ACC112 (cell line): Measurements from ENCODE around the gene OPRD1.

ENCODE experiments used
- H2AFZ ChIP-seq: fragments of 200-600 bp; sonication (generic); one replicate; pipeline ENCODE4 v1.6.0; 2017; ENCODE audit warnings: antibody characterized with exemption, low read length; ENCODE audit not compliant: unreplicated experiment
- H3K27ac ChIP-seq: fragments of 200-600 bp; sonication (generic); 2 replicates; pipeline ENCODE4 v1.5.1; 2014; ENCODE audit warnings: low read depth, mild to moderate bottlenecking, antibody characterized with exemption, low read length, moderate library complexity
- H3K27me3 ChIP-seq: fragments of 200-600 bp; sonication (generic); 2 replicates; pipeline ENCODE4 v1.6.1; 2014; ENCODE audit warnings: mild to moderate bottlenecking, antibody characterized with exemption, low read length, moderate library complexity, mixed read lengths; ENCODE audit not compliant: insufficient read depth
- H3K36me3 ChIP-seq: fragments of 200-600 bp; sonication (generic); 2 replicates; pipeline ENCODE4 v1.6.1; 2016; ENCODE audit warnings: mild to moderate bottlenecking, antibody characterized with exemption, low read length, moderate library complexity, mixed read lengths; ENCODE audit not compliant: insufficient read depth
- H3K4me1 ChIP-seq: fragments of 200-600 bp; sonication (generic); one replicate; pipeline ENCODE4 v1.6.1; 2016; ENCODE audit warnings: low read length, mixed read lengths; ENCODE audit not compliant: insufficient read depth, unreplicated experiment, control insufficient read depth
- H3K4me3 ChIP-seq: fragments of 200-600 bp; sonication (generic); 2 replicates; pipeline ENCODE4 v1.5.1; 2014; ENCODE audit warnings: mild to moderate bottlenecking, low read depth, low read length
- H3K79me2 ChIP-seq: fragments of 200-600 bp; sonication (generic); one replicate; pipeline ENCODE4 v1.6.0; 2016; ENCODE audit warnings: low read length; ENCODE audit not compliant: control insufficient read depth, unreplicated experiment, insufficient read depth

Gene OPRD1

GRCh38 chr1:28885977-28886730 lies 74.2 kb downstream of the OPRD1 start:
- H3K4me3 ChIP-seq: peak overlapping the region; percentile 89; the same call in 1 of the 2 replicates
- peak overlapping the region; percentile 91 for H2AFZ ChIP-seq
- peaks cover 20% of the 10 kb centered on the region for H3K4me1 ChIP-seq
- H3K36me3 ChIP-seq: no peaks in the 10 kb centered on the region
- no peaks in the 10 kb centered on the region for H3K79me2 ChIP-seq
- H3K27me3 ChIP-seq: no peaks in the 10 kb centered on the region
- H3K27ac ChIP-seq: no peak overlapping the region

GRCh38 chr1:28886731-28887418 lies 74.9 kb downstream of the OPRD1 start:
- no peaks in the 10 kb centered on the region for H3K36me3 ChIP-seq
- H3K79me2 ChIP-seq: no peaks in the 10 kb centered on the region
- H3K27ac ChIP-seq: no peak overlapping the region
- H2AFZ ChIP-seq: peak overlapping the region; percentile 91
- H3K4me3 ChIP-seq: peak overlapping the region; percentile 89
- H3K27me3 ChIP-seq: no peaks in the 10 kb centered on the region
- peaks cover 20% of the 10 kb centered on the region for H3K4me1 ChIP-seq

- peak overlapping the region; percentile 91 for H2AFZ ChIP-seq
Observed at GRCh38 chr1:28887419-28887834, 75.5 kb downstream of the OPRD1 start.

GRCh38 chr1:28887835-28888682 lies 76.1 kb downstream of the OPRD1 start:
- H3K36me3 ChIP-seq: no peaks in the 10 kb centered on the region
- no peak overlapping the region for H3K27ac ChIP-seq
- peaks cover 17% of the 10 kb centered on the region for H3K4me1 ChIP-seq
- no peaks in the 10 kb centered on the region for H3K79me2 ChIP-seq
- no peaks in the 10 kb centered on the region for H3K27me3 ChIP-seq
- H2AFZ ChIP-seq: peak overlapping the region; percentile 91
- H3K4me3 ChIP-seq: peak overlapping the region; percentile 89

More at GRCh38 chr1:28887419-28887834, 75.5 kb downstream of the OPRD1 start:
- Histone ChIP-seq H3K36me3 (no peaks in the 10 kb centered on the region), H3K79me2 (no peaks in the 10 kb centered on the region), H3K4me3 (peak overlapping the region; percentile 89), H3K27me3 (no peaks in the 10 kb centered on the region), H3K27ac (no peak overlapping the region), H3K4me1 (peaks cover 18% of the 10 kb centered on the region)

- H3K27ac ChIP-seq: no peak overlapping the region
- H3K27me3 ChIP-seq: no peaks in the 10 kb centered on the region
- no peaks in the 10 kb centered on the region for H3K36me3 ChIP-seq
- no peaks in the 10 kb centered on the region for H3K79me2 ChIP-seq
- no peak overlapping the region for H2AFZ ChIP-seq
- H3K4me1 ChIP-seq: peaks cover 17% of the 10 kb centered on the region
- H3K4me3 ChIP-seq: no peak overlapping the region
Observed at GRCh38 chr1:28888915-28889314, 76.9 kb downstream of the OPRD1 start.

GRCh38 chr1:28889357-28889756 lies 77.4 kb downstream of the OPRD1 start:
- no peaks in the 10 kb centered on the region for H3K27me3 ChIP-seq
- H3K4me1 ChIP-seq: peaks cover 16% of the 10 kb centered on the region
- H2AFZ ChIP-seq: no peak overlapping the region
- H3K4me3 ChIP-seq: no peak overlapping the region
- H3K36me3 ChIP-seq: no peaks in the 10 kb centered on the region
- H3K27ac ChIP-seq: no peak overlapping the region
- H3K79me2 ChIP-seq: no peaks in the 10 kb centered on the region

GRCh38 chr1:28890435-28890834 lies 78.5 kb downstream of the OPRD1 start:
- Histone ChIP-seq H3K27ac (no peak overlapping the region), H3K4me3 (no peak overlapping the region), H3K79me2 (no peaks in the 10 kb centered on the region), H3K36me3 (no peaks in the 10 kb centered on the region), H3K27me3 (no peaks in the 10 kb centered on the region), H3K4me1 (peaks cover 8% of the 10 kb centered on the region), H2AFZ (no peak overlapping the region)

GRCh38 chr1:28890836-28891235 lies 78.9 kb downstream of the OPRD1 start:
- Histone ChIP-seq H3K27me3 (no peaks in the 10 kb centered on the region), H3K27ac (no peak overlapping the region), H3K36me3 (no peaks in the 10 kb centered on the region), H3K4me1 (peaks cover 5% of the 10 kb centered on the region), H3K79me2 (no peaks in the 10 kb centered on the region), H3K4me3 (no peak overlapping the region), H2AFZ (no peak overlapping the region)

- Histone ChIP-seq H3K79me2 (no peaks in the 10 kb centered on the region), H3K4me3 (no peak overlapping the region), H3K36me3 (no peaks in the 10 kb centered on the region), H3K4me1 (peaks cover 5% of the 10 kb centered on the region), H2AFZ (no peak overlapping the region), H3K27ac (no peak overlapping the region), H3K27me3 (no peaks in the 10 kb centered on the region)
Observed at GRCh38 chr1:28891256-28891655, 79.3 kb downstream of the OPRD1 start.

GRCh38 chr1:28893403-28894102 lies 81.6 kb downstream of the OPRD1 start:
- peak overlapping the region; percentile 12 for H2AFZ ChIP-seq
- no peak overlapping the region for H3K4me3 ChIP-seq

More at GRCh38 chr1:28893403-28894102, 81.6 kb downstream of the OPRD1 start:
- H3K27ac ChIP-seq: no peak overlapping the region
- H3K27me3 ChIP-seq: no peaks in the 10 kb centered on the region
- no peaks in the 10 kb centered on the region for H3K36me3 ChIP-seq
- H3K79me2 ChIP-seq: no peaks in the 10 kb centered on the region
- H3K4me1 ChIP-seq: peaks cover 1% of the 10 kb centered on the region
